CMK (cell line): ENCODE measurements around the gene MKRN3.

Experiments used
- DNase-seq: peaks from one replicate; pipeline ENCODE4 v3.0.0-alpha.2; 2010; ENCODE audit warnings: low read depth

The MKRN3 gene

DNA sequence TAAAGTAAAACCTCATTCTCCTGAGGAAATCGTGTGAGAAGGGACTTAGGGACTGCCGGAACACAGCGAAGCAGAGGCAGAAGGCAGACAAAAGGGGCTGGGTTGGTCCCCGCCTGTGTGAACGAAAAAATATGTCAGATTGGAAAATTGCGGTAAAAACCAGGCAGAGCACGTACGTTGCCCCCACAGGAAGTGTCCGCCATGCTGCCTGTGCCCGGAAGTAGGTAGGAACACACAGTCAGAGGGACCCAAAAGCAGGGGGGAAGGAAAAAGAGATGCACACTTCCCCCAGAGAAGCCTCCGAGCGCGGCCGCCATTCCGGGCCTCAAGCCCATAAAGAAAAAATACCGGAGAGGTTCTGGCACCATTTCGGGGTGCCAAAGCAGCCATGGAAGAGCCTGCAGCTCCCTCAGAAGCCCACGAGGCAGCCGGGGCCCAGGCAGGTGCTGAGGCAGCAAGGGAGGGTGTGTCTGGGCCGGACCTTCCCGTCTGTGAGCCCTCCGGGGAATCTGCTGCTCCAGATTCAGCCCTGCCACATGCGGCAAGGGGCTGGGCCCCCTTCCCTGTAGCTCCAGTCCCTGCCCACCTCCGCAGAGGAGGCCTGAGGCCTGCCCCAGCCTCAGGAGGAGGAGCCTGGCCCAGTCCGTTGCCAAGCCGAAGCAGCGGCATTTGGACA, at the start of gene MKRN3:
TSS of gene MKRN3 (plus strand) at position 280 of the 676 bp plus-strand sequence. CDS start at position 389, 109 bp downstream.
- DNase-seq = no peak

DNA sequence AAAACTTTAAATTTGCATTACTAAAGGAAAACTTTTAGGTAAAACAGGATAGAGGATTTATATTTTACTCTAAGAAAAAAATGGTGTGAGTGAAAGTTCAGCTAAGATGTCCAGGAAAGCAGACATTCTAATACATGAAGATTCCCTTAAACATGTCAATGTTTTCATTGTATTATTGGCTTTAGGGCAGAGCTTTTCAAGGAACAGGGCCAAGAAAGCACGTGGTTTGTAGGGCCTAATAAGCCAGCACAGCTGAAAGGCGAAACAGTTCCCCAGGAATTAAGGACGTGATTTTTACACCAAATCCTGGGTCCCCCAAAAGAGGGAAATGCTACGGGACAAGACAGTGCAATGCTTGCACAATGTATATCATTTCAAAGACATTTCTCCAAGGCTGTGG, 48.6 kb upstream of the MKRN3 start:
- no peak for DNase-seq

DNA sequence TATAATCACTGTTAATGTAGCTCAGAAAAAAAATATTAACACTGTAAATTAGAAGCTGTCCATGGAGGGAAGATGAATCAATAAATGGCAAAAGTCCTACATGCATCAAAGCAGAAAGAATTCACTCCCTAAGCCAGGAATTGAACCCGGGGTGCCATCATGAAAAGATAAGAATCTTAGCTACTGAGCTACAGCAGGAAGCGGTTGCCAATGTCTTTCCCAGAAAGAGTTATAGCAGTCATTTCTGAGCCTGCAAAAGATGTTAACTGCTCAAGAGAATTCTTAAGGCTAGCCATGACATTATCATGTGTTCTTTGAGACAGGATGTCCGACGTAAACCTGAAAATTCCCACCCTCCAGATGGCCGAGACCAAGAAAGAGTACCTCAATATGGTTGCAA, 47.4 kb upstream of the MKRN3 start:
- DNase-seq = no peak

DNA sequence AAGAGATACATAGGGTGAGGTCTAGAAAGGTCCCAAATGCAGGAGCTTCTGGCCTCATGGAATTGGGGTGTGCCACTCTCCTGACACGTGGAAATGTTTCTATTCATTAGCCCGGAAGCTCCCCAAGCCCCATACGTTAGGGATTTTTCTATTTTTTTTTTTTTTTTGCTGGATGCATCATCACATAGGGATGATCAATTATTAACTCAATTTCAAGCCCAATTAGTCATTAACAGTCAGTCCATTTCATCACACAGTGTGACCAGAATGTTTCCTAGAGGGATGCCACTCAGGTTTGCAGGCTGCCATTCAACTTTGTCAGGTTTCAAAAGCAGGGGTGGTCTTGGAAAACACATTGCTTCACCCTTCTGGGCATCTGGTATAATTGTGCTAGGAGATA, 40.7 kb upstream of the MKRN3 start:
- DNase-seq = no peak

DNA sequence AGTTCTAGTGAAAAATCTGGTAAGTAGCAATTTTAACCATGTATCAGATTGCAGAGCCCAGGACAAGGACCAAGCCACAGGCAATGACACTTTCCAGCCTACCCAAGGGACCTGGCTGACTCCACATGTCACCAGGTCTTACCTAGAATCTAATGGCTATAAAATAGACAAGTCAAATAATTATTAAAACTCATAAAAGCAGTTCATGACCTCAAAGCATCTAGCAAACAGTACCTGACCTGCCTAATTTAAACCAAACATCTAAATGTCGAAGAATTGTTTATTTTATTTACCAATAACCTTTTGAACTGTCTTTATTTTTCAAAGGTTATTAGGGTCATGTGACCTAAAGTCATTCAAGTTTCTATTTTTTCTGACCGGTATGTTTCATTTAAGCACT, 35.6 kb upstream of the MKRN3 start:
- no peak for DNase-seq

DNA sequence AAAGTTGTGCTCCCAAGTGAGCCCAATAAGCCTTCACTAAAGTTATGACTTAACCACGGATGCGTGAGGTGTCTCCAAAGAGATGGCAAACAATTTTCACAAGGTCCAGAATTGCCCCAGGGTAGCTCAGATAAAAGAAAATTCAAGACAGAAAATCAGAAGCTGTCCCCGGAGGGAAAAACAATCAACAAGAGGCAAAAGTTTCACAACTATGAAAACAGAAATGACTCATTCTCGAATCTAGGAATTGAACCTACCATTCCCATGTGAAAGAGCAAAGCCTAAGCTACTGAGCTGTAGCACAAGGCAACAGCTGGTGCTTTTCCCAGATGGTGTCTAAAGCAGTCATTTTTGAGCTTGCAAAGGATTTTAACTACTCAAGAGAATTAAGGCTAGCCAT, 33.5 kb upstream of the MKRN3 start:
- DNase-seq = no peak

DNA sequence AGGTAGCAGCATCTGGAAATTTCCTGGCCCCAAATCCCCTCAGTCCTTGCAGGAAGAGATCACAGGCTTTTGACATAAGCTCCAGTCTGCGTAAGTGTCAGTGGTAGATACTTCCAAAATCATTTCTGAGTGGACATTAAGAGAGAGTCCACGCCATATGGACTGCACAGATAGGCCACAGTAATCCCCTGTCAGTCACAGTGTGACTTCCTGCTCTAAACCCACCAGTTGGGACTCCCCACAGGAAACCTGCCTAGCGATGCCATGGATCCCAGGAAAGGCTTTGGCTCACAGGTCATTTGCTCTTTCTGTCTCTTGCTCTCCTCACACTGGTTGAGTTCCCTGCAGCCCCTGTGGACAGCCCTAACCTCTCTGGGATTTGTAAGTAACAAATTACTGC, 28.8 kb upstream of the MKRN3 start:
- DNase-seq = no peak

DNA sequence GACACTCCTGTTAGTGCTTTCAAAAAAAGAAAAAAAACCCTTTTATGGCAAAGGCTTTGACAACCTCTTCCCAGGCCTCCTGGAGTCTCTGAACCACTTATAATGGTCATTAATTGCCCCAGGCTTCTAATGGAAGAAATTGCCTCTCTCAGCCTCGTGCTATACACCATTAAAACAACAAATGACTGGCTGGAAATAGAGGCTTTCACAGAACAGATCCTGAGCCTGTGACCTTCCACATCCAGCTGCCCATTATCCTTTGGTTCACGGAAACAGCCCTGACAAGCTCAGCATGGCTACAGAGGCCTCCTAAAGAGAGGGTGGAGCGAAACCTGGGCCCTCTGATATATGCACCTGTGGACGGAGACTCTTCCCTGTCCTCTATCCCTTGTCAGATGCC, 26.8 kb upstream of the MKRN3 start:
- no peak for DNase-seq

DNA sequence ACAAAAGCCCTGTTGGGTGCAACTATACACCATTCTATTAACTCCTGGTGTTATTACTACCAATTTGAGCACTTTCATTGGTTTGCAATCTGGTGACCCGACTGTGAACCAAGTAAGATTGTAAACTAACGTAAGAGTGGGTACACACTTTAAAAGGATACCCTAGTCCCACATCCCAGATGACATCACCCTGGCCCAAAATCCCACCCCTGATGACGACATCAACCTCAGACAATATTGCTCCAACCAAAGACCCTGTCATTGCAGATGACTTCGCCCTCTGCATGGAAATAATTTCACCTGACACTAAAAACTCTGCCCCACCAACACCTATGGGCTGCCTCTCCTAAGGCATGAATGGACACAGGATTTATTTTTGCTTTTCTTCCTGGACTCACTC, 25.6 kb upstream of the MKRN3 start:
- no peak for DNase-seq

DNA sequence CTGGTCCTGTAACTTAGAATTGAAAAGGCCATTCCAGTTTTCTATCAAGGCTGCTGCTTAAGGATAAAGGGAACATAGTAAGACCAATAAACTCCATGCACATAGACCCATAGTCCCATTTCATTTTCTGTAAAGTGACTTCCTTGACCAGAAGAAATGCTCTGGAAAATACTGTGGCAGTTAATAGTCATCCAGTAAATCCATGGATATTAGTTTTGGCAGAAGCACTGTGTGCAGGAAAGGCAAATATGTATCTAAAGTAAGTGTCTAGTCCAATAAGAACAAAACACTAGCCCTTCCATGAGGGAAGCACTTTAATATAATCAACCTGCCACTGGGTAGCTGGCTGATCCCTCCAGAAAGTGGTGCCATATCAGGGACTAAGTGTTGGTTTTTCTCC, 19.3 kb upstream of the MKRN3 start:
- no peak for DNase-seq

DNA sequence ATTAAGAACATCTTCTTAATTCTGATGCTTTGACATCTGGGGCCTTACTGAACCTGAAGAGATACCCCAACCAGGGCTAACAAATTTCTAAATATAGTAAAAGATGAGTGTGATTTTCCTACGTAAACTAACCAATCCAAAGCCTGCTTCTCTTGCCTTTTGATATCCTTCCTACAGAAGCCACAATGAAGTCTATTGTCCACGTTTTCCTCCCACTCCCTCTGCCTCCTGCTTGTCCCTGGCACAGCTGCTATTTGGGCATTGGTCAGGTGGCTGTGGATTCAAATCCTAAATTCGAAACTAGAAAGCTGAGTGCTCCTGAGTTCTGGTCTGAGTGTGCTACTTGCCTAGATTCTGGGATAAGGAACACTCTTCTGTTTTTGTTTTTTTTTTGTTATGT, 17.4 kb upstream of the MKRN3 start:
- no peak for DNase-seq

DNA sequence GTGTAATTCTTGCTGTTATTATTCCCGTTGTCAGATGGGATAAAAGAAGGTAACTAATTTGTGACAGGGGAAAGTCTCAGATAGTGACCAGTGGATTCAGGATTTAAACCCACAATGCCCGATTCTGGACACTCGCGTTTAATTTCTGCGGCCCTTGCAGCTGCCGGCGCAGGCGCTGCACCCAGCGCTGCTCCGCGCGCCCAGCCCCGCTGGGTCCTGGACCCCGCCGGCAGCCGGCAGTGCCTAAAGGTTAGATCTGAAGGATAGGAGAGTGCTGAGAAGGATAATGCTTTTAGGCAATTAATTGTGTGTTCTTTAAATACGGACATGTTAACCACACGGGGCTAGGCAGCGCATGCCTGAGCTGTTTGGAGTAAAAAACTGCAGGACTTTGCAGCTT, 3.6 kb upstream of the MKRN3 start:
- no peak for DNase-seq

DNA sequence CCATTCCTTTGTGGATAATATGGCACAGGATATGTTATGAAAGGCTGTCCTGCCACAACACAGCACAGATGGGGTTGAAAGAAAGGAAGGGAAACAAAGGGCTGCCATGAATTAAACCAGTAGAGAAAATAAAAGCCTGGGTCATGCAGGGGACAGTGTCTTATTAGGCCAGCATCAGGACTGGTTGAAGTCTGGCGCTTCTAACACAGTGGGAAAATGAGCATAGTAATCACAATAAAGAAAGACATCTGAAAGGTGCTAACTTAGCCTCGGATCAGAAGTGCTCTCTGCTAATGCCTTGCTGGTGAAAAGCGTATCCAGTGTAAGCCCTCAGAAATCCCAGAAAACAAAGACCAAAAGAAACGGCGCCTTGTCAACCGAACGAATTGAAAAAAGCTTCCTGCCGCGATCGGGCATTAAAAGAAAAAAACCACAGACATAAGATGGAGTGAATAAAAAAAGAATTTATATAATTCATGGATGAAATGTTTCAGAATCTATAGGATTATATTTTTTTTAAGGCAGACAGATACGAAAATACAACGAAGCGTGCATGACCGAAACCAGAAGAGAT, 566 bp upstream of the MKRN3 start:
- DNase-seq = no peak

DNA sequence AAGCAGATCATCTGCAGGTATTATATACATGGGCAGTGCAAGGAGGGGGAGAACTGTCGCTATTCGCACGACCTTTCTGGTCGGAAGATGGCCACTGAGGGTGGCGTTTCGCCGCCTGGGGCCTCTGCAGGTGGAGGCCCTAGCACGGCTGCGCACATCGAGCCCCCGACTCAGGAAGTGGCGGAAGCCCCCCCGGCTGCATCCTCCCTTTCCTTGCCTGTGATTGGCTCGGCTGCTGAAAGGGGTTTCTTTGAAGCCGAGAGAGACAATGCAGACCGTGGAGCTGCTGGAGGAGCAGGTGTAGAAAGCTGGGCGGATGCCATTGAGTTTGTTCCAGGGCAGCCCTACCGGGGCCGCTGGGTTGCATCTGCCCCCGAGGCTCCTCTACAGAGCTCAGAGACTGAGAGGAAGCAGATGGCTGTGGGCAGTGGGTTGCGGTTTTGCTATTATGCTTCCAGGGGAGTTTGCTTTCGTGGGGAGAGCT, 639 bp downstream of the MKRN3 start:
- no peak for DNase-seq

DNA sequence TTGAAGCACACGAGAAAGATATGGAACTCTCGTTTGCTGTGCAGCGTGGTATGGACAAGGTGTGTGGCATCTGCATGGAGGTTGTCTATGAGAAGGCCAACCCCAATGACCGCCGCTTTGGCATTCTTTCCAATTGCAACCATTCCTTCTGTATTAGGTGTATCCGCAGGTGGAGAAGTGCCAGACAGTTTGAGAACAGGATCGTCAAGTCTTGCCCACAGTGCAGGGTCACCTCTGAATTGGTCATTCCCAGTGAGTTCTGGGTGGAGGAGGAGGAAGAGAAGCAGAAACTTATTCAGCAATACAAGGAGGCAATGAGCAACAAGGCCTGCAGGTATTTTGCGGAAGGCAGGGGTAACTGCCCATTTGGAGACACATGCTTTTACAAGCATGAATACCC, 1.2 kb downstream of the MKRN3 start:
- DNase-seq = no peak

DNA sequence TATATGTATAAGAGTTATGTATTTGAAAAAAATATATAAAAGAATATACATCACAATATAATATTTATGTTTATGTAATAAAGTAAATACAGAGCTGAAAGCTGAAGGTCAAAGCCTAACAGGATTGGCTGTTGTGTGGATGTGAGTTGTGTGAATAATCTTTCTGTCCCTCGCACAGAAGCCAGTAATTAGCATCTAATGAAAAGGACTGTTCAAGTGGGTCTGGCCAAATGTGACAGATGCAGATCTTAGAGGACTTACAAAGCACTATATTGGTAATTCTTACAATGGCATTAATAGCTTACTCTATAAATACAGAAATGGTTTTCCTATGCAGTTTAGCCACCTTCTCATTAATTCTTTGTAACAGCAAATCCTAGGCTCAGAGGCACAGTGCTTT, 2.4 kb downstream of the MKRN3 start:
- DNase-seq = no peak

DNA sequence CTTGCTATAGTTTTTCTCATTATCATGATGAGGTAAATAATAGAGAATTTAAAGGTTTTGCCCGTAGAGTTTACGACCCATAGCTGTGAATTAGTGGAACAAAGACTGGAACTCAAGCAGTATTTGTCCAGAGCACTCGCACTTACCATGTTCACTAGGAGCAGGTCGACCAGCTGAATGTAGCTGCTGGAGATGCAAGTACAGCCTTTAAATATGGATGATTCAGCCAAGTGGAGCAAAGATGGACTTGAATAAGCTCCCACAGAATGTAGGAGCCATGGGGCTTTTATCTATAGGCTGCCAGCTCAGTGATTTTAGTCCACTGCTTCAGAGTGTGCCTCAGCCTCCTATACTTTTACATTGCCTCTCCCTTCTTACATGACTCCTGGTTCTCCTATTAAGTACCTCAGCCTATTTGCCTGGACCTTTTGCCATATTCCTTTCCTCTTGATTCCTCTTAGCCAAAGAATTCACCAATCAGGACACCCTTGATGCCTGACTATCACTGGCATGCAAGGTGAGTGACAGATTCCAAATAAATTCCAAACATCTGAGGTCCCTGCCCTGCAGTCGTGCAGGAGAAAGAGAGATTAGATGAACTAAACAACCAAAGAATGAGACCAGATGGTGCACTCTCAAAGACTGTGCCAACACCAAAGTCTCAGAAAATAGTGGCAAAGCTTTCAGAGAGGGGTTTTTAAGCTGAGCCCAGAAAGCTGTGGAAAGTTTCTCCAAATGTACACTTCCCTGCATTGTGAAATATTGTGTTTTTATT, 3.9 kb downstream of the MKRN3 start:
- no peak for DNase-seq

DNA sequence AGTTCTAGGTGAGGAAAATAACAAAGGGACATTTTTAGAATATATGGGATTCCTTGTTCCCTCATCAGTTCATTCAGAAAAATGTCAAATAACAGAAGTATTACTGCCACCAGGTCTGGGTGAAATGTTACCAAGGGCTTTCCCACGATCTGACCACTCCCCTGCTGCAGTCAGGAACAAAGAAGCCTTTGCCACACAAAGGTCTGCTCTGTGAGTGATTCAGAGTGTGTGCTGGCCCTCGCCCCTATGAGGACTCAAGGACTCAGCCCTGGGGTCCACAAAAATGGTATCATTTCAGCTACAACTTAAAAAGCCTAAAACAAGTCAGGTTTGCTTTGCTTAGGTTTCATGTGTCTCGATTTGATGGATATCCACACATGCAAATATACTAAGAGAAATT, 5.0 kb downstream of the MKRN3 start:
- DNase-seq = no peak

DNA sequence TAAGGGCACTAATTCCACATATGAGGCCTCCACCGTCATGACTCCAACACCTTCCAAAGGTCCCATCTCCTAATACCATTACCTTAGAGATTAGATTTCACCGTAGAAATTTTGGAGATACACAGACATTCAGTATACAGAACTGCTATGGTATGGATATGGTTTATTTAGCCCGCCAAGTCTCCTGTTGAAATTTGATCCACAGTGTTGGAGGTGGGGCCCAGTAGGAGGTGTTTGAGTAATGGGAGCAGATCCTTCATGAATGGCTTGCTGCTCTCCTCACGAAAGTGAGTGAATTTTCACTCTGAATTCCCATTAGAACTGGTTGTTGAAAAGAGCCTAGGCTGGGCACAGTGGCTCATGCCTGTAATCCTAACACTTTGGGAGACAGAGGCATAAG, 7.4 kb downstream of the MKRN3 start:
- no peak for DNase-seq

DNA sequence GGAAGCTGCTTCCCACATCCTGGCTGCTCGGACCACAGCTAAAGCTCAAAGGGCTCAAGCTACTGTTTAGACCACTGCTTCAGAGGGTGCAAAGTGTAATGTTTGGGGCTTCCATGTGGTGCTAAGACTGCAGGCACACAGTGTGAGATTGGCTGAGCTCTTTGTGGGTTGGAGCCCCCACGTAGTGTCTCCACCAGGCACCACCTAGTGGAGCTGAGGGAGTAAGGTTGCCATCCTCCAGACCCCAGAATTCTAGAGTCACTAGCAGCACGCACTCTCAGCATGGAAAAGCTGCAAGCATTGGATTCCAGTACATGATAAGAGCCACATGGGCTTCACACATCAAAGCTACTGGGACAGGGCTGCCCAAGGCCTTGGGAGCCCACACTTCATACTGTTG, 9.3 kb downstream of the MKRN3 start:
- no peak for DNase-seq

DNA sequence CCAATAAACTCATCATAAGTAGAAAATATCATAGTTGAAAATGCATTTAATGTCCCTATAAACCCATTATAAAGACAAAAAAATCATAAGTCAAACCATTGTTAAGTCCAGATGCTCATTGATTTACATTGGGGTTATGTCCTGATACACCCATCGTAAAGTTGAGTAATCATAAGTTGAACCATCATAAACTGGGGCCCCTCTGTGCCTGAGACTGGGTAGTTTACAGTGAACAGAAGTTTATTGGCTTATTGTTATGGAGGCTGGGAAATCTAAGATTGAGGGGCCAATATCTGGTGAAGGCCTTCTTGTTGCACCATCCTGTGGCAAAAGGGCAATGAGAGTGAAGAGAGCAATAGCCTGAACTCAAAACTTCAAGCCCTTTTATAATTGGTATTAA, 10.6 kb downstream of the MKRN3 start:
- DNase-seq = no peak

DNA sequence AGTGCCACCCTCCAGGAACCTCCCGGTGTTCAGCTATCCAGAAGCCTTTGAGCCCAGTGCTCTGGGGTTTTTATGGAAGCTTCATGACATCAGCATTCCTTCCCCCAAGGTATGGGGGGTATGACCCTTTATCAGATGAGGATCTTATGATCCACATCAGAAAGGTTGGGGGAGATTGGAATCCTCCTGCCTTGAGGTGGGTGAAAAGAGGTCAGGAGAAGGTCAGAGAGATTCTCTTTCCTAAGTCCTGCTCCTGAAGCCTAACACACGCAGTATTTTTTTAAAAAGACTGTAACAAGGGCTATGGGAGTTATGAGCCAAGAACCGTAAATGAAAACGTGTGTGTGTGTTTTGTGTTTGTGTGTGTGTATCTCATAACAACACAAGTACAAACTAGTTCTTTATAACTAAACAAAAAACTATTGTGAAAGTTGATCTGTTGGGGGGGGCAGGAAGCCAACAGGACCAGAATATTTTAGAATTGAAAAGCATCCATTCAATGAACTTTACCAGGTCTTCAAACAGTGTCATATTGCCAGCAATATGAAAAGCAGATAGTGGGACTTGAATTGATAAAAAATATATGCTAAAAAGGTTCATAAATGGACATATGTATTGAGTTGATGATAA, 13.2 kb downstream of the MKRN3 start:
- no peak for DNase-seq

DNA sequence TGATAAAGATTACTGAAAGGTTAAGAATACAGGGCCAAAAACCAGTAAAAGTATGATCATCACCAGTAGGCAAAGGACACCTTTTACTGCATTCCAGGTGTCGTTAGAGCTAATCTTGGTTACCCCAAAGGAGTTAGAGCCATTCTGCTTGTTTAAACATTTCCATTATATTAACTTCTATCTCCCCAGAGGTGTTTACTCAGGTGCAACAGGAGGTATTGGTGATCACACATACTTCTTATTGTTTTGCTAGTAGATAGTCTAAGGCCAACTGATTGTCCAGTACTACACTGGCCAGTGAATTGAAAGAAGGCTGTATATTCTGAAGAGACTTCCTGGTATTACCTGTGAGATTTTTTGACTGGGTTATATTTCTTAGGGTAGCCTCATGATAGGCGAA, 22.8 kb downstream of the MKRN3 start:
- no peak for DNase-seq
